Uterus (tissue), 4 donors: ENCODE data around the gene PLK5. TPM values are rescaled to one million over a fixed set of nuclear protein-coding genes. Genes with fewer than 3 reads are reported as not detected.
"Not testable (repeated sequence)": the region's sequence is repeated elsewhere in the genome, so short reads cannot be mapped to it uniquely, and the experiment has no call there.

Experiments
- DNase-seq, 2 donors: peaks; one replicate each; pipeline ENCODE4 v3.0.0-alpha.2; 2019 to 2020
- H3K27ac ChIP-seq, 2 donors: fragments of 200-600 bp; sonication (generic); 1 replicate in 1 of 2; 2 replicates in 1 of 2; pipeline ENCODE4 v1.5.1; 2016 to 2018
- H3K27me3 ChIP-seq, 2 donors: fragments of 200-600 bp; sonication (generic); one replicate each; pipeline ENCODE4 v1.5.1; 2018 to 2019; ENCODE audit warnings: control low read depth in 1 of 2
- H3K36me3 ChIP-seq, 2 donors: fragments of 200-600 bp; sonication (generic); one replicate each; pipeline ENCODE4 v1.5.1; 2019; ENCODE audit warnings: control low read depth in 1 of 2
- H3K4me1 ChIP-seq, 2 donors: fragments of 200-600 bp; sonication (generic); one replicate each; pipeline ENCODE4 v1.5.1; 2018 to 2019; ENCODE audit warnings: control low read depth in 1 of 2
- H3K4me3 ChIP-seq, 2 donors: fragments of 200-600 bp; sonication (generic); 1 replicate in 1 of 2; 2 replicates in 1 of 2; pipeline ENCODE4 v1.5.1; 2018 to 2019; ENCODE audit warnings: mild to moderate bottlenecking in 1 of 2
- H3K9me3 ChIP-seq, 2 donors: fragments of 200-600 bp; sonication (generic); one replicate each; pipeline ENCODE4 v1.5.1; 2019; ENCODE audit warnings: control low read depth in 1 of 2
- CTCF ChIP-seq, 4 experiments: fragments of 200-600 bp in 2 of 4; fragments of 450-650 bp in 2 of 4; sonication (generic) in 2 of 4; IDR thresholded peaks; one replicate each; pipeline ENCODE4 v1.5.1; 2016 to 2019; ENCODE audit warnings: antibody characterized with exemption in 4 of 4, mild to moderate bottlenecking in 2 of 4, moderate library complexity in 1 of 4
- POLR2A ChIP-seq, 2 donors: fragments of 450-650 bp; IDR thresholded peaks; one replicate each; pipeline ENCODE4 v1.6.1; 2016; ENCODE audit warnings: antibody characterized with exemption in 2 of 2, mild to moderate bottlenecking in 1 of 2, moderate library complexity in 1 of 2
- intact Hi-C: fragments of 100-400 bp; cut with DNase I; formaldehyde crosslinking; loops from one replicate; pipeline ENCODE4 v1.15.1; 2023; ENCODE audit warnings: low total_unique reads
- total RNA-seq, 4 donors: library from RNA; depleted of rRNA in 3 of 4; stranded (reverse); fragments of >200 nt in 3 of 4; gene quantifications; one replicate each; pipeline versions ENCODE4 v1.1.0 to v1.2.4, GENCODE V29; 2014 to 2023
- donor health status: DM: yes; HTN: yes; CAD: no.

PLK5 gene
- total RNA-seq, 4 donors from 2014 or later, result 0.21 to 2.7 TPM; not detected in 2

GRCh38 chr19:1518471-1518870, 5.4 kb upstream of the PLK5 start:
- no peak overlapping the region for H3K4me3 ChIP-seq
- TF ChIP-seq POLR2A (IDR thresholded peaks at IDR 0.05), result no peak
- TF ChIP-seq CTCF (IDR thresholded peaks at IDR 0.05), result no peak
- H3K27me3 ChIP-seq, result no peaks in the 10 kb centered on the region
- no peak overlapping the region for H3K27ac ChIP-seq
- H3K4me1 ChIP-seq, result peaks cover 0 to 9% of the 10 kb centered on the region in 2 donors
- H3K9me3 ChIP-seq, result no peaks in the 10 kb centered on the region
- intact Hi-C loops, result no loop called here
- DNase-seq, result no peak
- H3K36me3 ChIP-seq, result no peaks in the 10 kb centered on the region

- H3K4me3 ChIP-seq, H3K9me3 ChIP-seq, DNase-seq, H3K27me3 ChIP-seq, H3K36me3 ChIP-seq, intact Hi-C loops, H3K27ac ChIP-seq: not testable (repeated sequence)
- peaks cover 0 to 15% of the 10 kb centered on the region in 2 donors for H3K4me1 ChIP-seq
These were observed 4.1 kb upstream of the PLK5 start for GRCh38 chr19:1519802-1520201.

- no peaks in the 10 kb centered on the region for H3K36me3 ChIP-seq
- H3K4me1 ChIP-seq, result peaks cover 0 to 15% of the 10 kb centered on the region in 2 donors
- no peak overlapping the region for H3K27ac ChIP-seq
- H3K4me3 ChIP-seq, result no peak overlapping the region
- H3K27me3 ChIP-seq, result no peaks in the 10 kb centered on the region
- H3K9me3 ChIP-seq, result no peaks in the 10 kb centered on the region
- DNase-seq, result no peak
- intact Hi-C loops, result no loop called here
- no peak for TF ChIP-seq POLR2A (IDR thresholded peaks at IDR 0.05)
- TF ChIP-seq CTCF (IDR thresholded peaks at IDR 0.05), result no peak
These were observed 3.6 kb upstream of the PLK5 start for GRCh38 chr19:1520203-1520780.

GRCh38 chr19:1521636-1522035, 2.2 kb upstream of the PLK5 start:
- no peaks in the 10 kb centered on the region for H3K36me3 ChIP-seq
- no peaks in the 10 kb centered on the region for H3K27me3 ChIP-seq
- H3K4me1 ChIP-seq, result peaks cover 0 to 15% of the 10 kb centered on the region in 2 donors
- H3K9me3 ChIP-seq, result no peaks in the 10 kb centered on the region
- H3K27ac ChIP-seq, result peak overlapping the region; percentile 54 to 74
- DNase-seq, result peak in 1 of 2 donors; percentile 50
- intact Hi-C loops, result no loop called here
- TF ChIP-seq POLR2A (IDR thresholded peaks at IDR 0.05) (no peak), CTCF (IDR thresholded peaks at IDR 0.05) (no peak)
- H3K4me3 ChIP-seq, result no peak overlapping the region

GRCh38 chr19:1522061-1522460, 1.8 kb upstream of the PLK5 start:
- Histone ChIP-seq H3K36me3 (no peaks in the 10 kb centered on the region), H3K9me3 (no peaks in the 10 kb centered on the region), H3K27ac (peak overlapping the region; percentile 54 to 74), H3K4me1 (peaks cover 0 to 15% of the 10 kb centered on the region in 2 donors), H3K27me3 (no peaks in the 10 kb centered on the region), H3K4me3 (no peak overlapping the region)
- intact Hi-C loops, result no loop called here
- TF ChIP-seq POLR2A (IDR thresholded peaks at IDR 0.05) (no peak), CTCF (IDR thresholded peaks at IDR 0.05) (no peak)
- DNase-seq, result no peak

- no peak overlapping the region for H3K4me3 ChIP-seq
- peaks cover 0 to 15% of the 10 kb centered on the region in 2 donors for H3K4me1 ChIP-seq
- TF ChIP-seq CTCF (IDR thresholded peaks at IDR 0.05) (no peak), POLR2A (IDR thresholded peaks at IDR 0.05) (no peak)
- H3K9me3 ChIP-seq, result no peaks in the 10 kb centered on the region
- H3K27ac ChIP-seq, result no peak overlapping the region
- no peak for DNase-seq
- no peaks in the 10 kb centered on the region for H3K27me3 ChIP-seq
- no peaks in the 10 kb centered on the region for H3K36me3 ChIP-seq
- intact Hi-C loops, result no loop called here
These were observed 1.0 kb upstream of the PLK5 start for GRCh38 chr19:1522838-1523237.
